Left ventricle myocardium inferior (tissue), 1 donor: ENCODE data around the gene TAF11L12. TPM values are rescaled to one million over a fixed set of nuclear protein-coding genes. Genes with fewer than 3 reads are reported as not detected.
"Not testable (repeated sequence)": the region's sequence is repeated elsewhere in the genome, so short reads cannot be mapped to it uniquely, and the experiment has no call there.

ENCODE experiments used
- DNase-seq: peaks from one replicate; pipeline ENCODE4 v3.0.0-alpha.2; 2020
- H3K27ac ChIP-seq: fragments of 200-600 bp; replicated peaks from 2 replicates; pipeline ENCODE4 v1.8.0; 2021
- H3K27me3 ChIP-seq: fragments of 200-600 bp; 2 replicates; pipeline ENCODE4 v1.8.0; 2021; ENCODE audit warnings: low read depth
- H3K36me3 ChIP-seq: fragments of 200-600 bp; 2 replicates; pipeline ENCODE4 v1.8.0; 2021
- H3K4me1 ChIP-seq: fragments of 200-600 bp; 2 replicates; pipeline ENCODE4 v1.8.0; 2021
- H3K4me3 ChIP-seq: fragments of 200-600 bp; 2 replicates; pipeline ENCODE4 v1.8.0; 2021; ENCODE audit warnings: mild to moderate bottlenecking, moderate library complexity
- H3K9me3 ChIP-seq: fragments of 200-600 bp; replicated peaks from 2 replicates; pipeline ENCODE4 v1.8.0; 2021
- intact Hi-C: fragments of 100-400 bp; cut with micrococcal nuclease; formaldehyde crosslinking; loops from one replicate; pipeline ENCODE4 v1.11.0; 2022
- long read RNA-seq: library from polyadenylated mRNA; unstranded; transcript quantifications from one replicate; pipeline ENCODE4 v2.0.0, GENCODE V29; 2021
- total RNA-seq: library from RNA; stranded (reverse); fragmentation: NEBNext Ultra II Directional; extraction: Animal tissue kit (Norgen Biotek cat#: 25700); gene quantifications from one replicate; pipeline ENCODE4 v1.2.1, GENCODE V29; 2021
- TF ChIP-seq, protein P1 (sequence below): fragments of 200-600 bp; IDR thresholded peaks from 2 replicates; pipeline ENCODE4 v1.8.0; 2021; ENCODE audit warnings: antibody characterized with exemption, mild to moderate bottlenecking, borderline replicate concordance
- donor health status: DM: no; HTN: yes; CAD: no; lungs with severe emphysema.

Gene TAF11L12
- not detected for total RNA-seq
- long read RNA-seq: 0 reads

- H3K27ac ChIP-seq, H3K9me3 ChIP-seq, DNase-seq, H3K4me3 ChIP-seq, H3K27me3 ChIP-seq, H3K36me3 ChIP-seq, H3K4me1 ChIP-seq, intact Hi-C loops: not testable (repeated sequence)
Observed at GRCh38 chr5:17610092-17610491, at the start of gene TAF11L12. Gene TAF11L12, plus strand, starts transcription at chr5:17610392.

GRCh38 chr5:17585658-17586057 is 24.5 kb upstream of the TAF11L12 start, which contains the start of gene TAF11L7:
Gene TAF11L7, minus strand, starts transcription at chr5:17585758.
- H3K9me3 ChIP-seq, intact Hi-C loops, H3K4me1 ChIP-seq, H3K27me3 ChIP-seq, DNase-seq, H3K4me3 ChIP-seq, H3K27ac ChIP-seq, H3K36me3 ChIP-seq: not testable (repeated sequence)

- H3K27ac ChIP-seq, intact Hi-C loops, H3K36me3 ChIP-seq, DNase-seq, H3K4me1 ChIP-seq, H3K9me3 ChIP-seq, H3K27me3 ChIP-seq, H3K4me3 ChIP-seq: not testable (repeated sequence)
Observed at GRCh38 chr5:17590860-17591259, 19.3 kb upstream of the TAF11L12 start, which contains the start of gene TAF11L8. Gene TAF11L8, minus strand, starts transcription at chr5:17590960.

DNA sequence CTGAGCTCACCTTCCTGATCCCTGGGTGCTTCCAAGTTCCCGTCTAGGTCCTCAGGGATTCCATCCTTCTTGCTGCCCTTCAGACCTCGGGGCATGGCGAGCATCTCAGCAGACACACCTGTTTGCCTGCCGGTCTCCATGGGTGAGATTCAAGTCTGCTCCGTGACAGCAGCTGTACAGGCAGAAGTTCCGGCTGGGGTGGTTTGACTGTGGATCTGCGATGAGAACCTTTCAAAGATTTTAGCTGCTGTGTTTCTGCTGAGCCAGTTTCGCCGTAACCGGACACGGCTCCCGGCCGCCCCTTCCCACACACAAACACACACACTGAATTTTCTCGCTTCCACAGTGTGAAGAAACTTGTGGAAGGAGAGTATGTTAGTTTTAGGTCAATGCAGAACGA is 15.9 kb upstream of the TAF11L12 start, which contains the start of gene TAF11L9:
TSS of gene TAF11L9 (minus strand) at position 140 of the 400 bp plus-strand sequence.
- DNase-seq, H3K4me3 ChIP-seq, H3K9me3 ChIP-seq, intact Hi-C loops, H3K27me3 ChIP-seq, H3K36me3 ChIP-seq, H3K4me1 ChIP-seq, H3K27ac ChIP-seq: not testable (repeated sequence)

GRCh38 chr5:17597728-17598127 is 12.5 kb upstream of the TAF11L12 start, which contains the start of gene TAF11L10:
Gene TAF11L10, minus strand, starts transcription at chr5:17597828.
- H3K4me3 ChIP-seq, H3K27ac ChIP-seq, H3K36me3 ChIP-seq, DNase-seq, intact Hi-C loops, H3K4me1 ChIP-seq, H3K9me3 ChIP-seq, H3K27me3 ChIP-seq: not testable (repeated sequence)

GRCh38 chr5:17603880-17604279 is 6.3 kb upstream of the TAF11L12 start, which contains the start of gene TAF11L11:
Gene TAF11L11, plus strand, starts transcription at chr5:17604183.
- H3K27ac ChIP-seq, intact Hi-C loops, H3K4me3 ChIP-seq, H3K36me3 ChIP-seq, DNase-seq, H3K27me3 ChIP-seq, H3K4me1 ChIP-seq: not testable (repeated sequence)
- peaks cover 13% of the 10 kb centered on the region for H3K9me3 ChIP-seq

DNA sequence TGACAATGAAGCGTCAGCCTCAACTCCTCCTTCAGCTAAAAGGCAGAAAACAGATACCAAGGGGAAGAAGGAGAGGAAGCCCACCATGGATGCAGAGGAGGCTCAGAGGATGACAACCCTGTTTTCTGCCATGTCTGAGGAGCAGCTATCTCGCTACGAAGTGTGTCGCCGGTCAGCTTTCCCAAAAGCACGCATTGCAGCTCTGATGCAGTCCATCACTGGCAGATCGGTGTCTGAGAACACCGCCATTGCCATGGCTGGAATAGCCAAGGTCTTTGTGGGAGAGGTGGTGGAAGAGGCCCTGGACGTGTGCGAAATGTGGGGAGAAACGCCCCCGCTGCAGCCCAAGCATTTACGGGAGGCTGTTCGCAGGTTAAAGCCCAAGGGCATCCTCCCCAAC is 5.2 kb upstream of the TAF11L12 start:
- TF ChIP-seq, protein P1, sequence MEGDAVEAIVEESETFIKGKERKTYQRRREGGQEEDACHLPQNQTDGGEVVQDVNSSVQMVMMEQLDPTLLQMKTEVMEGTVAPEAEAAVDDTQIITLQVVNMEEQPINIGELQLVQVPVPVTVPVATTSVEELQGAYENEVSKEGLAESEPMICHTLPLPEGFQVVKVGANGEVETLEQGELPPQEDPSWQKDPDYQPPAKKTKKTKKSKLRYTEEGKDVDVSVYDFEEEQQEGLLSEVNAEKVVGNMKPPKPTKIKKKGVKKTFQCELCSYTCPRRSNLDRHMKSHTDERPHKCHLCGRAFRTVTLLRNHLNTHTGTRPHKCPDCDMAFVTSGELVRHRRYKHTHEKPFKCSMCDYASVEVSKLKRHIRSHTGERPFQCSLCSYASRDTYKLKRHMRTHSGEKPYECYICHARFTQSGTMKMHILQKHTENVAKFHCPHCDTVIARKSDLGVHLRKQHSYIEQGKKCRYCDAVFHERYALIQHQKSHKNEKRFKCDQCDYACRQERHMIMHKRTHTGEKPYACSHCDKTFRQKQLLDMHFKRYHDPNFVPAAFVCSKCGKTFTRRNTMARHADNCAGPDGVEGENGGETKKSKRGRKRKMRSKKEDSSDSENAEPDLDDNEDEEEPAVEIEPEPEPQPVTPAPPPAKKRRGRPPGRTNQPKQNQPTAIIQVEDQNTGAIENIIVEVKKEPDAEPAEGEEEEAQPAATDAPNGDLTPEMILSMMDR: no peak
- DNase-seq: no peak
- Histone ChIP-seq H3K36me3 (no peaks in the 10 kb centered on the region), H3K9me3 (peaks cover 10% of the 10 kb centered on the region), H3K27ac (no peak overlapping the region), H3K4me3 (no peak overlapping the region), H3K27me3 (no peaks in the 10 kb centered on the region), H3K4me1 (no peaks in the 10 kb centered on the region)
- intact Hi-C loops: no loop called here

DNA sequence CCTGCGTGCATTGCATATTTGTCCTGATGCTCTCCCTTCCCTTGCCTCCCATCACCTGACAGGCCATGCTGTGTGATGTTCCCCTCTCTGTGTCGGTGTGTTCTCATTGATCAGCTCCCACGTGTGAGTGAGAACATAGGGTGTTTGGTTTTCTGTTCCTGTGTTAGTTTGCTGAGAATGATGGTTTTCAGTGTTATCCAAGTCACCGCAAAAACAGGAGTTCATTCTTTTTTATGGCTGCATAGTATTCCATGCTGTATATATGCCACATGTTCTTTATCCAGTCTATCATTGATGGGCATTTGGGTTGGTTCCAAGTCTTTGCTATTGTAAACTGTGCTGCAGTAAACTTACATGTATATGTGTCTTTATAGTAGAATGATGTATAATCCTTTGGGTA is 2.7 kb upstream of the TAF11L12 start:
- H3K36me3 ChIP-seq, H3K4me3 ChIP-seq, H3K27me3 ChIP-seq, H3K4me1 ChIP-seq, H3K27ac ChIP-seq, DNase-seq, intact Hi-C loops, H3K9me3 ChIP-seq: not testable (repeated sequence)

DNA sequence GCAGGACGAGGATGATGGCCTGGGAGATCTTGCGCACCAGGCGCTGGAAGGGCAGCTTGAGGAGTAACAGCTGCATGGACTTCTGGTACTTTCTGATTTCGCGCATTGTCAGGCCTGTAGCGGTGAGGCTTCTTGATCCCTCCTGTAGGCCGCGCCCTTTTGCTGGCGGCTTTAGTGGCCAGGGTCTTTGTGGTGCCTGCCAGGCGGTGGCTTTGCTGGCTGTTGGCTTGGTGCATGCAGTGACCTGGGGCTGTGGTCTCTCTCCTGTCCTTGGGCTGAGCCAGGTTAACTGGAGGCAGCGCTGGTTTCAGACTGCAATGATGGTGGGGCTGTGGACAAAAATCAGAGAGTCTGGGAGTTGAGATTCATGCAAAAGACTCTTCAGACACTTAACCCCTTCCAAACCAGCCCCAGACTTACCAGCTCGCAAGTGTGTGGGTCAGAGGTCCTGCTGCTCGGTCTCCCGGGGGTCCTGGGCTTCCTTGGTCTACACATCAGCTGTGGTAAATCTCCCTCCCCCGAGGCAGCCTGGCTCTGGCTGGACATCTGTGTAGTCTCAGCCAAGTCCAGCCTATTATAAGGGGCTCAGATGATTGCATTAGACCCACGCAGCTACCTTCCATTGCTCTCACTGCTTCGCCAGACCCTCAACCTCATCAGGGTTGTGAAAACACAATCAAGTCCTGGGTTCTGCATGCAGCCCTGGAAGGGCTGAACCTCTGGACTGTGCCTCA is 4.8 kb downstream of the TAF11L12 start:
- TF ChIP-seq, protein P1: no peak
- no peaks in the 10 kb centered on the region for H3K36me3 ChIP-seq
- no peaks in the 10 kb centered on the region for H3K9me3 ChIP-seq
- intact Hi-C loops: no loop called here
- no peaks in the 10 kb centered on the region for H3K4me1 ChIP-seq
- no peak overlapping the region for H3K27ac ChIP-seq
- H3K4me3 ChIP-seq: no peak overlapping the region
- no peaks in the 10 kb centered on the region for H3K27me3 ChIP-seq
- DNase-seq: no peak
